Fibroblast of skin of right quadriceps (primary cell): ENCODE data around the gene FGGY.
A peak's percentile ranks its signal among the peaks of the same experiment; 100 is the strongest.
"Not testable (repeated sequence)": the region's sequence is repeated elsewhere in the genome, so short reads cannot be mapped to it uniquely, and the experiment has no call there.

Source experiments
- DNase-seq: peaks from one replicate; pipeline ENCODE4 v3.0.0-alpha.2; 2013

Gene FGGY

GRCh38 chr1:59718064-59718988, 421.4 kb downstream of the FGGY start:
- DNase-seq, result no peak

GRCh38 chr1:59718989-59719360, 422.1 kb downstream of the FGGY start:
- DNase-seq, result no peak

- no peak for DNase-seq
Observed at GRCh38 chr1:59720326-59721115, 423.6 kb downstream of the FGGY start.

- DNase-seq, result peak; percentile 91
Observed at GRCh38 chr1:59730302-59730701, 433.4 kb downstream of the FGGY start.

- DNase-seq, result peak; percentile 96
Observed at GRCh38 chr1:59730759-59731478, 434.0 kb downstream of the FGGY start.

- DNase-seq, result no peak
Observed at GRCh38 chr1:59731591-59731990, 434.7 kb downstream of the FGGY start.

GRCh38 chr1:59732214-59732955, 435.5 kb downstream of the FGGY start:
- DNase-seq, result no peak

- DNase-seq, result no peak
Observed at GRCh38 chr1:59733443-59734141, 436.7 kb downstream of the FGGY start.

- DNase-seq, result not testable (repeated sequence)
Observed at GRCh38 chr1:59735927-59736326, 439.0 kb downstream of the FGGY start.

- DNase-seq, result no peak
Observed at GRCh38 chr1:59736744-59737143, 439.9 kb downstream of the FGGY start.

GRCh38 chr1:59737638-59738037, 440.7 kb downstream of the FGGY start:
- DNase-seq, result no peak

GRCh38 chr1:59738152-59738551, 441.3 kb downstream of the FGGY start:
- peak; percentile 84 for DNase-seq

GRCh38 chr1:59738591-59739015, 441.7 kb downstream of the FGGY start:
- no peak for DNase-seq

- no peak for DNase-seq
Observed at GRCh38 chr1:59739111-59739510, 442.2 kb downstream of the FGGY start.

GRCh38 chr1:59742526-59742925, 445.6 kb downstream of the FGGY start:
- DNase-seq, result no peak

- no peak for DNase-seq
Observed at GRCh38 chr1:59743324-59744091, 446.6 kb downstream of the FGGY start.

GRCh38 chr1:59747420-59748024, 450.6 kb downstream of the FGGY start:
- DNase-seq, result no peak

- no peak for DNase-seq
Observed at GRCh38 chr1:59748123-59748522, 451.2 kb downstream of the FGGY start.

- DNase-seq, result peak; percentile 84
Observed at GRCh38 chr1:59750328-59751003, 453.6 kb downstream of the FGGY start.

GRCh38 chr1:59751004-59751395, 454.1 kb downstream of the FGGY start:
- no peak for DNase-seq
